ENCODE results near the gene ZNF160.
"Not testable (repeated sequence)": the region's sequence is repeated elsewhere in the genome, so short reads cannot be mapped to it uniquely, and the experiment has no call there.

The ZNF160 gene

DNA sequence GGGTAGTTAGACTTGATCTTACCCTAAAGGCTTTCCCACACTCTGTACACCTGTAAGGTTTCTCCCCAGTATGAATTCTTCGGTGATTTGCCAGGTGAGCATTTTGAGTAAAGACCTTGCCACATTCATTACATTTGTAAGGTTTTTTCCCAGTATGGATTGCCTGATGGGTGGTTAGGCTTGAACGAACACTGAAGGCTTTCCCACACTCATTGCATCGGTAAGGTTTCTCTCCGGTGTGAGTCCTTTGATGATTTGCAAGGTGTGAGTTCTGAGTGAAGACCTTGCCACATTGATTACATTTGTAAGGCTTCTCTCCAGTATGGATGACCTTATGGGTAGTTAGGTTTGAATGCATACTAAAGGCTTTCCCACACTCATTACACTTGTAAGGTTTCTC is 35.0 kb downstream of the ZNF160 start:
- H3K36me3 Mint-ChIP-seq, result peaks cover 51% of the 10 kb centered on the region
- H3K27me3 Mint-ChIP-seq, result no peaks in the 10 kb centered on the region
- no peaks in the 10 kb centered on the region for H3K4me1 Mint-ChIP-seq
- peaks cover 26% of the 10 kb centered on the region for H3K9me3 Mint-ChIP-seq
- no peak overlapping the region for H3K27ac Mint-ChIP-seq
- no peak overlapping the region for H3K4me3 Mint-ChIP-seq

DNA sequence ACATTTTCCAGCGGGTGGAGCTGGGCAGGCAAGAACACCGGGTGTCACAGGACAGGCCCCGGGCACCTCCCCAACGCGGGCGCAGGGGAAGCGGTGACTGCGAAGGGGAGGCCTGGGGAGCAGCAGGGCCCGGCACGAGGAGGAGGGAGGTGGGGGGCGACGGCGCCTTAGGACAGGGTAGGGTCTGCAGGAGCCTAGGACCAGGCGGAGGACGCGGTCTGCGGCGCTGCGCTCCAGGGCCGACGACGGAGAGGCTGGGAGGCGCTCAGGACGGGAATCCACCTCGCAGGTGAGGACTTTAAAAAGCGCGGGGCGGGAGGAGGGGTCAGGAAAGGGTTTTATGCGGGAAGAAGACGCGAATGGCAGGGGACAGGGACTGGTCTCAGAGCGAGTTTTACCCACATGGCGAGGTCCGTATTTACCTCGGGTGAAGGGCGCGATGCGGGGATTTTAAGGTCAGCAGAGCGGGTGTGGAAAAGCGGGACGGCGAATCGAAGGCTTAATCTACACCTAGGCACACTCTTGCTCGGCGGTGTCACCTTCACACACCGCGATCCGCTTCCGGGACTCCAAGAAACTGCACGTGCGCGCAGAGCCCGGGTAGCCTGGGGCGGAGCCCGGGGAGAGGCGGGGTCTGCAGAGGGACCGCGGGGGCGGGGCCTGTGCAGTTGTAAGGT is 45.2 kb downstream of the ZNF160 start:
- no peaks in the 10 kb centered on the region for H3K4me1 Mint-ChIP-seq
- H3K9me3 Mint-ChIP-seq, result peaks cover 10% of the 10 kb centered on the region

GRCh38 chr19:53055117-53055516 is 48.1 kb downstream of the ZNF160 start:
- Mint-ChIP-seq H3K9me3 (peaks cover 10% of the 10 kb centered on the region), H3K4me3 (no peak overlapping the region), H3K4me1 (no peaks in the 10 kb centered on the region), H3K36me3 (peaks cover 13% of the 10 kb centered on the region), H3K27me3 (peaks cover 4% of the 10 kb centered on the region), H3K27ac (no peak overlapping the region)

More for the DNA sequence above, 45.2 kb downstream of the ZNF160 start:
- H3K36me3 Mint-ChIP-seq, result peaks cover 16% of the 10 kb centered on the region
- H3K27me3 Mint-ChIP-seq, result peaks cover 4% of the 10 kb centered on the region
- H3K27ac Mint-ChIP-seq, result no peak overlapping the region
- no peak overlapping the region for H3K4me3 Mint-ChIP-seq

GRCh38 chr19:53047379-53047778 is 55.8 kb downstream of the ZNF160 start:
- Mint-ChIP-seq H3K4me1 (no peaks in the 10 kb centered on the region), H3K9me3 (peaks cover 11% of the 10 kb centered on the region), H3K4me3 (no peak overlapping the region), H3K27ac (no peak overlapping the region), H3K36me3 (peaks cover 17% of the 10 kb centered on the region), H3K27me3 (no peaks in the 10 kb centered on the region)

DNA sequence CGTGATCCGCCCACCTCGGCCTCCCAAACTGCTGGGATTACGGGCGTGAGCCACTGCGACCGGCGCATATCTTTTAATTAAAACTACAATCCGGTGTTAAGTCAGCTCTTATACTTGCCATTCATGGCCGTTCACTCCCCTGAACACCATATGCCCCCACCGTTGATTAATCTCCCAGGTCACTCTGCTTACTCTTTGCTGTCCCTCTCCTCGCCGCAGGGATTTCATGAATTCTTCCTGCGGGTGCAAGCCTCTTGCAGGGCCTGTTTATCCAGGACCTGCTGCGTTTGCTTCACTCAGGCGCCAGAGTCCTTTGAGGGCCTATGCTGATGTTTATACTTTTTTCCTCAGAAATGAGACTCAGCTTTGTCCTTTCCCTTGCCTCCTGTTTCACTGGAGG is 57.7 kb downstream of the ZNF160 start:
- no peaks in the 10 kb centered on the region for H3K4me1 Mint-ChIP-seq
- no peak overlapping the region for H3K4me3 Mint-ChIP-seq
- H3K27ac Mint-ChIP-seq, result no peak overlapping the region
- no peaks in the 10 kb centered on the region for H3K27me3 Mint-ChIP-seq
- H3K9me3 Mint-ChIP-seq, result peaks cover 15% of the 10 kb centered on the region
- peaks cover 19% of the 10 kb centered on the region for H3K36me3 Mint-ChIP-seq

DNA sequence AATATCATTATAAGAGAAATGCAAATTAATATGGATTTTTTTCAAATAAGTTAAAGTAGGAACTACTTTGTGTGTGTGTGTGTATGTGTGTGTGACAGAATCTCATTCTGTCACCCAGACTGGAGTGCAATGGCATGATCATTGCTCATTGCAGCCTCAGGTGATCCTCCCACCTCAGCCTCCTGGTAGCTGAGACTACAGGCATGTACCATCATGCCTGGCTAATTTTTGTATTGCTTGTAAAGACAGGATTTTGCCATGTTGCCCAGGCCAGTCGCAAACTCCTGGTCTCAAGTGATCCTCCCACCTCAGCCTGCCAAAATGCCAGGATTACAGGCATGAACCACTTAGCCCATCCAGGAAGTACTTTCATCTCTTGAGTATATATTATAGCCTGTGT is 61.9 kb downstream of the ZNF160 start:
- Mint-ChIP-seq H3K4me3 (no peak overlapping the region), H3K36me3 (peaks cover 37% of the 10 kb centered on the region), H3K9me3 (peaks cover 35% of the 10 kb centered on the region), H3K27me3 (peaks cover 18% of the 10 kb centered on the region), H3K4me1 (no peaks in the 10 kb centered on the region), H3K27ac (no peak overlapping the region)

DNA sequence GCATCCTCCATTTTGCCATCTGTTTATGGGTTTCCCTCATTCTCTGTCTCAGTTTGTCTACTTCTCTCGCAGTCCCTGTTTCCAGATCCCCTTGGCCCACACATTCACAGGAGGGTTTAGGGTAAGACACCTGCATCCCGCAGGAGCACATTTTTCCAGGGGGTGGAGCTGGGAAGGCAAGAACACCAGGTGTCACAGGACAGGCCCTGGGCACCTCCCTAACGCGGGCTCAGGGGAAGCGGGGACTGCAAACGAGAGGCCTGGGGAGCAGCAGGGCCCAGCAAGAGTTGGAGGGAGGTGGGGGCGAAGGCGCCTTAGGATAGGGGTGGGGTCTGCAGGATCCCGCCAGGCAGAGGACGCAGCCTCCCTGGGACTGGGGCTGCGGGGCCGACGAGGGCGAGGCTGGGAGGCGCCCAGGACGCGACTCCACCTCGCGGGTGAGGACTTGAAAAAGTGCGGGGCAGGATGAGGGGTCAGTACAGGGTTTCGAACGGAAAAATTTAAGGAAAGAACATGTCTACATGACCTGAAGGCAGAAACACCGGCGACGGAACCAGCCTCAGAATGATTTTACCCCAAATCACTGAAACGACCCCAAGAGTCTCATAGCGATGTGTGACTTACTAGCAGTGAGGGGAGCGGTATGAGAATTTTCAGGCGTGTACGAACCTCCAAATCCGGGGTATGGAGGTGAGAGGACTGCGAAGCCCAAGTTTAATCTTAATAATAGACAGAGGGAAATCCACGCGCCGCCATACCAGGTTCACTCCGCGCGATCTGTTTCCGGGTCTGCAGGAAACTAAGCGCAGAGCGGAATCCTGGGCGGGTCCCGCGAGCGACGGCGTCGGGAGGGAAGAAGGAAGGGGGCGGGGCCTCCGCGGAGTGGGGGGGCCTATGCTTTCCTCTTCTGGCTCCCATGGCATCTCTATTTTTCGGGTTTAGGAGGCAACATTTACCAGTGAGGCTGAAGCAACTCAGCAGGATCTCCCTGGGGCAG is 65.8 kb downstream of the ZNF160 start:
- Mint-ChIP-seq H3K9me3 (peaks cover 50% of the 10 kb centered on the region), H3K27ac (no peak overlapping the region), H3K4me1 (no peaks in the 10 kb centered on the region), H3K4me3 (peak overlapping the region; percentile 27), H3K36me3 (peaks cover 45% of the 10 kb centered on the region), H3K27me3 (peaks cover 30% of the 10 kb centered on the region)

- Mint-ChIP-seq H3K27ac (no peak overlapping the region), H3K36me3 (peaks cover 49% of the 10 kb centered on the region), H3K4me1 (no peaks in the 10 kb centered on the region), H3K9me3 (peaks cover 55% of the 10 kb centered on the region), H3K27me3 (peaks cover 30% of the 10 kb centered on the region), H3K4me3 (no peak overlapping the region)
Measured at GRCh38 chr19:53034948-53035675, 68.1 kb downstream of the ZNF160 start.

DNA sequence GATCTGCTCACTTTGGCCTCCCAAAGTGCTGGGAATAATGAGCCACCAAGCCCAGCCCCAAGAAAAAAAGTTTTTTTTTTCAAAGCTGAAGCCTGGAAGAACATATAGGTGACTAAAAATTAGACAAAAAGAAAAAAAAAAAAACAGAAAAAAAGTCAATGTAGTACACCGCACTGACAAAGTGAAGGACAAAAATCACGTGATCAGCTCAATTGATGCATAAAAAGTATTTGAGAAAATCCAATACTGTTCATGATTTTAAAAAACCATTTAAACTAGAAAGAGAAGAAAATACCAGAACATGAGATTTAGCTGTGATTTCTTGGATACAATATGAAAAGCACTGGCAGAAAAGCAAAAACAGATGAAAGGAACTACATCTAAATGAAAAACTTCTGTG is 69.2 kb downstream of the ZNF160 start:
- Mint-ChIP-seq H3K27ac (no peak overlapping the region), H3K4me3 (no peak overlapping the region), H3K4me1 (no peaks in the 10 kb centered on the region), H3K36me3 (peaks cover 50% of the 10 kb centered on the region), H3K9me3 (peaks cover 55% of the 10 kb centered on the region), H3K27me3 (peaks cover 25% of the 10 kb centered on the region)

DNA sequence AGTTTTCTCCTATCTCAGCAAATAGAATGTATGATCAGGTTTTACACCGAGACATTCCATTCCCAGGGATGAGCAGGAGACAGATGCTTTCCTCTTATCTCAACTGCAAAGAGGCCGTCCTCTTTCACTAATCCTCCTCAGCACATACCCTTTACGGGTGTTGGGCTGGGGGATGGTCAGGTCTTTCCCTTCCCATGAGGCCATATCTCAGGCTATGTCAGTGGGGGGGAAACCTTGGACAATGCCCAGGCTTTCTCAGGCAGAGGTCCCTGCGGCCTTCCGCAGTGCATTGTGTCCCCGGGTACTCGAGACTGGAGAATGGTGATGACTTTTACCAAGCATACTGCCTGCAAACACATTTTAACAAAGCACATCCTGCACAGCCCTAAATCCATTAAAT is 74.9 kb downstream of the ZNF160 start:
- not testable (repeated sequence) for H3K4me1 Mint-ChIP-seq, H3K27ac Mint-ChIP-seq, H3K4me3 Mint-ChIP-seq, H3K27me3 Mint-ChIP-seq
- Mint-ChIP-seq H3K36me3 (peaks cover 32% of the 10 kb centered on the region), H3K9me3 (peaks cover 49% of the 10 kb centered on the region)

DNA sequence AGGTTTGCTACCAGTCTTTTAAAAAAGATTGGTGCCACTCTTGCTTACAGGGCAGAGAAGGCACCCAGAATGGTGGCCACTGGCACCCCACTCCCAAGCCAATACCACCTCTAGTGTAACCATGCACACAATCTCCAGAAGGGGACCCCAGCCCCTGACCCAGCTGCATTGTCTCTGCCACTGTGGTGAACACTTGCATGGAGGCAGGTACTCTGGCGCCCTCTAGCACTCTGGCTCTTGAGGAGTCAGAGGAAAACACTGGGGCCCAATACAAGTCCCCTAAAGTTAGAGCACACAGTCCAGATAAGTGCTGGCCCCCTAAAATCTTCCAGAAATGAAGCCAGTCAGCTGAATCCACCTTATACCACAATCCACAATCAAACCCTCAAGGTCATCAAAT is 83.5 kb downstream of the ZNF160 start:
- H3K4me1 Mint-ChIP-seq, result no peaks in the 10 kb centered on the region
- H3K9me3 Mint-ChIP-seq, result peaks cover 48% of the 10 kb centered on the region

More for the DNA sequence above, 83.5 kb downstream of the ZNF160 start:
- no peaks in the 10 kb centered on the region for H3K27me3 Mint-ChIP-seq
- H3K36me3 Mint-ChIP-seq, result peaks cover 14% of the 10 kb centered on the region
- H3K27ac Mint-ChIP-seq, result no peak overlapping the region
- H3K4me3 Mint-ChIP-seq, result no peak overlapping the region
